GM08714 (cell line): ENCODE results near the gene HSD17B4.
"Not testable (repeated sequence)": the region's sequence is repeated elsewhere in the genome, so short reads cannot be mapped to it uniquely, and the experiment has no call there.

Experiments used
- H3K4me3 ChIP-seq: fragments of 200-500 bp; sonication (Bioruptor generic); 2 replicates; pipeline ENCODE4 v1.5.1; 2014; ENCODE audit warnings: mild to moderate bottlenecking, low read length, inconsistent platforms
- ZNF274 ChIP-seq: IDR thresholded peaks from 2 replicates; pipeline ENCODE4 v1.6.1; 2012; ENCODE audit warnings: mild to moderate bottlenecking, low read depth, low read length

The HSD17B4 gene

GRCh38 chr5:119484884-119485283, 32.6 kb downstream of the HSD17B4 start:
- no peak for TF ChIP-seq ZNF274

GRCh38 chr5:119501671-119502179, 49.4 kb downstream of the HSD17B4 start:
- TF ChIP-seq ZNF274: no peak

More at GRCh38 chr5:119484884-119485283, 32.6 kb downstream of the HSD17B4 start:
- H3K4me3 ChIP-seq: no peak overlapping the region

GRCh38 chr5:119503939-119504338, 51.6 kb downstream of the HSD17B4 start:
- not testable (repeated sequence) for H3K4me3 ChIP-seq

More at GRCh38 chr5:119501671-119502179, 49.4 kb downstream of the HSD17B4 start:
- H3K4me3 ChIP-seq: no peak overlapping the region

DNA sequence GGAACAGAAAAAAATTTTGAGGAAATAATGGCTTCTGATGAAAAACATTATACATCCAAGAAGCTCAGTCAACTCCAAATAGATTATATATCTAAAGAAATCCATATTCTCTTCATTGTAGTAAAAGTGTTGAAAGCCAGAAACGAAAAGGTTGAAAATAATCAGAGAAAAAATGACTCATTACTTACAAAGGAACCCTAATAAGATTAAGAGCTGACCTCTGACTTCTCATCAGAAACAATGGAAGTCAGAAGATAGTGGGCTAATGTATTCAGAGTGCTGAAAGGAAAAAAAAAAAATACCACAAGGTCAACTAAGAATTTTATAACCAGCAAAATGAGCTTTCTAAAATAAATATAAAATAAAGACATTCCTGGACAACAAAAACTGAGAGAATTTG, 60.0 kb downstream of the HSD17B4 start:
- H3K4me3 ChIP-seq: no peak overlapping the region
- TF ChIP-seq ZNF274: no peak

DNA sequence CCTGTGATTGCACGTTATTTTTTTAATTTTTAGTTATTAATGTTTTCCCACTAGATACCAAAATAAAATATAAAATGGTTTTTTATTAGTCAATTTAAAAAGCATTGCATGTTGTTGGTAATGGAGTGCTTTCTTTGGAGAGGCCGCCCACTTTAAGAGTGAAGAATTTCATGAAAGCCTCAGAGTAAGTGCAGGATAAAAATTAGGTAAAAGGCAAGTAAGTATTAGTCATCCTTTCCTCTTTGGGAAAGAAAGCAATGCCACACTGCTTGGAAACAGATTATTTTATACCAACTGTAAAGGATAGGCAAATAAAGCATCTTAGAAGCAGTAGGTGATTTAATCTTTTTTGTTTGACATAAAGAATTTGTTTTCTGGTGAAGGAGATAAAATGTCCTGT, 62.9 kb downstream of the HSD17B4 start:
- no peak for TF ChIP-seq ZNF274

DNA sequence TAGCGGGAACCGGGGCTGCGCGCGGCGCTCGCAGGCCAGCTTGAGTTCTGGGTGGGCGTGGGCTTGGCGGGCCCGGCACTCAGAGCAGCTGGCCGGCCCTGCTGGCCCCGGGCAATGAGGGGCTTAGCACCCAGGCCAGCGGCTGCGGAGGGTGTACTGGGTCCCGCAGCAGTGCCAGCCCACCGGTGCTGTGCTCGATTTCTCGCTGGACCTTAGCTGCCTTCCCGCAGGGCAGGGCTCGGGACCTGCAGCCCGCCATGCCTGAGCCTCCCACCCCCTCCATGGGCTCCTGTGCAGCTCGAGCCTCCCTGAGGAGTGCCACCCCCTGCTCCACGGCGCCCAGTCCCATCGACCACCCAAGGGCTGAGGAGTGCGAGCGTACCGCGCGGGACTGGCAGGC, 64.8 kb downstream of the HSD17B4 start:
- H3K4me3 ChIP-seq: not testable (repeated sequence)

More for the DNA sequence above, 62.9 kb downstream of the HSD17B4 start:
- H3K4me3 ChIP-seq: no peak overlapping the region

DNA sequence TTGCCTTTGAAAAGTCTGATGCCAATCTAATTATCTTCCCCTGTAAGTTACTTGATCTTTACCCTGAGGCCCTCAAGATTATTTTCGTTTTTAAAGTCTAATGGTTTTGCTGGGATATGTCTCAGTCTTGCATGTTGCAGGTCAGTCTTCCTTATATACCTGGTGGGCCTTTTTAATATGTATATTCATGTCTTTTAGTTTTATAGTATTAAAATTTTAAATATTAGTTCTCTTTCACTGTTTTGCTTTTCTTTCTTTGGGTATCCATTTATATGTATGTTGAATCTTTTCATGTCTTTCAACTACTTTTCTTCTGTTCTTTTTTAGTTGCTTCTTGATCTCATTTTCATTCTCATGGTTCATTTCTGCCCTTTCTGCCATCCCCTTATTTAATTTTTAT, 68.9 kb downstream of the HSD17B4 start:
- no peak overlapping the region for H3K4me3 ChIP-seq
- no peak for TF ChIP-seq ZNF274

DNA sequence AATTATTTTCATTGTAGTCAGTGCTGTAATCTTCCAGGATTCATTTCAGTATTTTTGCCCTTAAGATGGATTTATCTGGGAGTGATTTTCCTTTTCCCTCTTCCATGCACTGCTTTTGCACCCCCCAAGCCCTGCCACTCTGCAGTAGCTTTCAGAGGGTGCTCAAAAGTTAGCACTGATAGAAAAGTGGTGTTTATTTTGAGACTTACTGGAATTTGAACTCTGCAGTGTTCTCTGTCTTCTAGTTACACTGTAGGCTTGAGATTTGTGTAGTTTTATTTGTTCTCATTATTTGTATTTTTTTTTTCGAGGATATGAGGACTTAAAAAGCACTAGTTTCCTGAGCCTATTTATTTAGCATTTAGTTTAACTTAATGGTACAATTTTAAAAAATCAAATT, 70.5 kb downstream of the HSD17B4 start:
- TF ChIP-seq ZNF274: no peak
- H3K4me3 ChIP-seq: no peak overlapping the region

DNA sequence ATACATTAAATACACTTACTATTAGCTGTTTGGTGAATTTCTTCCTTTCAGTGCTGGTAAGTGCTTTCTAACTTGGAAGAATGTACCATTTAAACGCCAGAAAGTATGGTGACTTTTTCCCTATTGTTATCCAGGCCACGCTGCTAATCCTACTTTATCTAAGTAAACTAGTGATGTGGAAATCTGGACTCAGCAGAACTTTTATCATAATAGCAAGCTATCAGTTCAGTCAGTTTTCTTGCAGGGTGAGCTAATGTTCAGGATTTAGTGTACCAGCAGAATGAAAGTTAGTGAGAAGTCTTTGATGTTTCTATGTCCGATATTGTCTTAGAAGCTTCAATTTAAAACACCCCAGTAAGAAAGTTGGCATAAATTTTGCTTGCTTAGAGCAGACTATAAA, 72.2 kb downstream of the HSD17B4 start:
- no peak overlapping the region for H3K4me3 ChIP-seq
- no peak for TF ChIP-seq ZNF274

GRCh38 chr5:119527351-119527750, 75.1 kb downstream of the HSD17B4 start:
- TF ChIP-seq ZNF274: no peak
- H3K4me3 ChIP-seq: no peak overlapping the region

- TF ChIP-seq ZNF274: no peak
- H3K4me3 ChIP-seq: no peak overlapping the region
These were observed 77.5 kb downstream of the HSD17B4 start for GRCh38 chr5:119529811-119530210.

- no peak overlapping the region for H3K4me3 ChIP-seq
- TF ChIP-seq ZNF274: no peak
These were observed 80.3 kb downstream of the HSD17B4 start for GRCh38 chr5:119532637-119533036.

DNA sequence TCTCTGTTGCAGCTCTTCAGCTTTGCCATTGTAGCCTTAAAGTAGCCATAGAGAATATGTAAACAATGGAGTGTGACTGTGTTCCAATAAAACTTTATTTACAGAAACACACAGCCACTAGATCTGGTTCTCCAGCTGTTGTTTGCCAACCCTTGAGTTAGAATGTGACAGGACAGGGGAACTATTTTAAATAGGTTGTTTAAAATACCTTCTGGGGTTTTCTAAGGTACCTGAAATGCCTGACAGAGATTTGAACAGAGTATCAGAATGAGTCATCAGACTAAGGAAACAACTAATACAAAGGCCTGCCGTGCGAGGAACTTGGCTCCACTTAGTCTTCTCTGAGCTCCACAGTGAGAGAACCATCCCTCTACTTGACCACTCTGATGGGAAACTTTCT, 85.4 kb downstream of the HSD17B4 start:
- no peak overlapping the region for H3K4me3 ChIP-seq
- no peak for TF ChIP-seq ZNF274

- no peak for TF ChIP-seq ZNF274
- H3K4me3 ChIP-seq: no peak overlapping the region
These were observed 89.4 kb downstream of the HSD17B4 start for GRCh38 chr5:119541716-119542115.

DNA sequence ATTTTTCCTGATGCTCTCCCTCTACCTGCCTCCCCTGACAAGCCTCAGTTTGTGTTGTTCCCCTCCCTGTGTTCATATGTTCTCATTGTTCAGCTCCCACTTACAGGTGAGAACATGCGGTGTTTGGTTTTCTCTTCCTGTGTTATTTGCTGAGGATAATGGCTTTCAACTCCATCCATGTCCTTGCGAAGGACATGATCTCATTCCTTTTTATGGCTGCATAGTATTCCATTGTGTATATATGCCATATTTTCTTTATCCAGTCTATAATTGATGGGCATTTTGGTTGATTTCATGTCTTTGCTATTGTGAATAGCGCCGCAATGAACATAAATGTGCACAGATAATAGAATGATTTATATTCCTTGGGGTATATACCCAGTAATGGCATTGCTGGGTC, 99.5 kb downstream of the HSD17B4 start:
- no peak for TF ChIP-seq ZNF274
- H3K4me3 ChIP-seq: no peak overlapping the region

DNA sequence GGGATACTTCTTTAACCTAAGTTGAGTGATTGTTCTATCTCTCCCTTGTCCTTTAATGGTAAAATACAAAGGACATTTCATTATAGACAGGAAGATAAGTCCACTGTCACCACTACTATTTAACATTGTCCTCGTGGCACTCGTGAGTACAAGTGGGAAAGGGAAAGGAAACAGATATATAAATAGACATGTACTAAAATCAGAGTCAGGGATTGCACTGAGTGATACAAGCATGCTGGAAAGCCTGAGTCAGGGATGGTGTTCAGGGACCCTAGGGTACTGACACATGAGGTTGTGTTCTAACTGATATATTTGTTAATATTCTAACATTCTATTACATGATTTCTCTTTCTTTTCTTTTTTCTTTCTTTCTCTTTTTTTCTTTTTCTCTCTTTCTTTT, 102.3 kb downstream of the HSD17B4 start:
- TF ChIP-seq ZNF274: no peak
- H3K4me3 ChIP-seq: no peak overlapping the region

- H3K4me3 ChIP-seq: no peak overlapping the region
- TF ChIP-seq ZNF274: no peak
These were observed 118.6 kb downstream of the HSD17B4 start for GRCh38 chr5:119570910-119571309.

DNA sequence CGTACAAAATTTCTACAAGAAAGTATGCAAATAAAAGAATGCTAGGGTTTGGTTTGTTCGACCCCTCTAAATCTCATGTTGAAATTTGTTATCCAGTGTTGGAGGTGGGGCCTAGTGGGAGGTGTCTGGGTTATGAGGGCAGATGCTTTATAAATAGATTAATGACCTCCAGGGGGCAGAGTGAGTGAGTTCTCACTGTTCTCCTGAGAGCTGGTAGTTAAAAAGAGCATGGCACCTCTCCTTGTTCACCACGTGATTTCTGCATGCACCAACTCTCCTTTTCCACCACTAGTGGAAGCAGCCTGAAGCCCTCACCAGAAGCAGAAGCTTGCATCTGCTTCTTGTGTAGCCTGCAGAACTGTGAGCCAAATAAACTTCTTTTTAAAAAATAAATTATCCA, 126.6 kb downstream of the HSD17B4 start:
- no peak for TF ChIP-seq ZNF274
- no peak overlapping the region for H3K4me3 ChIP-seq
